PC-9 (cell line): ENCODE measurements around the gene ATXN7L2. TPM values are rescaled to one million over a fixed set of nuclear protein-coding genes. Genes with fewer than 3 reads are reported as not detected.

Experiments used
- BruUV-seq: library from RNA; stranded (reverse); fragments of 400-500 nt; replicated peaks from 2 replicates; lab custom pipeline; 2021; lab: Mats Ljungman, UMichigan
- CTCF ChIA-PET: fragments of 300-600 bp; sonication (Branson Sonifier 250); formaldehyde crosslinking; loops from one replicate; lab custom pipeline; 2022; ENCODE audit warnings: antibody characterized with exemption; lab: Charles Lee
- POLR2A ChIA-PET: fragments of 300-600 bp; sonication (Branson Sonifier 250); formaldehyde crosslinking; loops from one replicate; lab custom pipeline; 2022; ENCODE audit warnings: antibody characterized with exemption; ENCODE audit not compliant: unreplicated experiment; lab: Charles Lee
- DNase-seq, 2 experiments: peaks; one replicate each; pipeline versions ENCODE4 v3.0.0 to v3.0.0-alpha.2; 2015 to 2022; ENCODE audit warnings: mixed read lengths in 1 of 2
- H2AFZ ChIP-seq: fragments of 200-600 bp; sonication (generic); 2 replicates; pipeline ENCODE4 v1.8.1; 2017; ENCODE audit warnings: antibody characterized with exemption
- H3F3A ChIP-seq: fragments of 200-600 bp; sonication (generic); 2 replicates; pipeline ENCODE4 v1.8.1; 2017; ENCODE audit warnings: antibody characterized with exemption, mild to moderate bottlenecking, low read depth; ENCODE audit not compliant: insufficient read depth
- H3K27ac ChIP-seq: fragments of 200-600 bp; sonication (generic); 2 replicates; pipeline ENCODE4 v1.6.1; 2016; ENCODE audit warnings: mixed run types
- H3K27me3 ChIP-seq: fragments of 200-600 bp; sonication (generic); 2 replicates; pipeline ENCODE4 v1.6.1; 2016; ENCODE audit warnings: low read depth, mixed run types; ENCODE audit not compliant: insufficient read depth
- H3K36me3 ChIP-seq: fragments of 200-600 bp; sonication (generic); 2 replicates; pipeline ENCODE4 v1.6.1; 2016; ENCODE audit warnings: low read depth, mixed run types
- H3K4me1 ChIP-seq: fragments of 200-600 bp; sonication (generic); replicated peaks from 2 replicates; pipeline ENCODE4 v1.6.1; 2016; ENCODE audit warnings: mixed run types; ENCODE audit not compliant: insufficient read depth
- H3K4me2 ChIP-seq: fragments of 200-600 bp; sonication (generic); 2 replicates; pipeline ENCODE4 v1.6.1; 2017; ENCODE audit warnings: mixed run types
- H3K4me3 ChIP-seq: fragments of 200-600 bp; sonication (generic); 2 replicates; pipeline ENCODE4 v1.6.1; 2016; ENCODE audit warnings: mixed run types
- H3K79me2 ChIP-seq: fragments of 200-600 bp; sonication (generic); 2 replicates; pipeline ENCODE4 v1.6.1; 2017; ENCODE audit warnings: low read depth, mixed run types
- H3K9me2 ChIP-seq: fragments of 200-600 bp; sonication (generic); 2 replicates; pipeline ENCODE4 v1.8.1; 2017; ENCODE audit warnings: mild to moderate bottlenecking; ENCODE audit not compliant: insufficient read depth
- H3K9me3 ChIP-seq: fragments of 200-600 bp; sonication (generic); 2 replicates; pipeline ENCODE4 v1.8.1; 2016; ENCODE audit warnings: low read depth; ENCODE audit not compliant: insufficient read depth
- H4K20me1 ChIP-seq: fragments of 200-600 bp; sonication (generic); 2 replicates; pipeline ENCODE4 v1.8.1; 2017; ENCODE audit not compliant: insufficient read depth
- EZH2 ChIP-seq: fragments of 200-600 bp; sonication (generic); IDR thresholded peaks from 2 replicates; pipeline ENCODE4 v1.8.0; 2017; ENCODE audit warnings: antibody characterized with exemption, low read depth
- intact Hi-C: fragments of 100-400 bp; cut with micrococcal nuclease; formaldehyde crosslinking; loops from one replicate; pipeline ENCODE4 v1.10.0; 2022; ENCODE audit not compliant: unreplicated experiment
- total RNA-seq: library from RNA; stranded (reverse); gene quantifications from 2 replicates; pipeline ENCODE4 v1.2.3, GENCODE V29; 2021
- TF ChIP-seq, protein P1 (sequence below): fragments of 200-600 bp; sonication (generic); conservative IDR thresholded peaks from 2 replicates; pipeline ENCODE4 v1.6.1; 2017; ENCODE audit warnings: mixed run types, antibody characterized with exemption, mild to moderate bottlenecking, moderate library complexity

Gene ATXN7L2
- total RNA-seq, 1 experiment from 2014 or later = 4.7 TPM

- Histone ChIP-seq H3K79me2 (no peaks in the 10 kb centered on the region), H3K27ac (no peak overlapping the region), H3K4me3 (no peak overlapping the region), H3K4me2 (no peak overlapping the region), H3K9me3 (no peaks in the 10 kb centered on the region), H3F3A (no peaks in the 10 kb centered on the region), H2AFZ (no peak overlapping the region), H3K4me1 (peaks cover 7% of the 10 kb centered on the region), H3K36me3 (no peaks in the 10 kb centered on the region), H4K20me1 (no peaks in the 10 kb centered on the region), H3K9me2 (no peaks in the 10 kb centered on the region), H3K27me3 (peaks cover 86% of the 10 kb centered on the region)
- CTCF ChIA-PET = no interaction called here
- POLR2A ChIA-PET = no interaction called here
- no TSS peak for BruUV-seq
- no peak for TF ChIP-seq EZH2
- TF ChIP-seq, protein P1, sequence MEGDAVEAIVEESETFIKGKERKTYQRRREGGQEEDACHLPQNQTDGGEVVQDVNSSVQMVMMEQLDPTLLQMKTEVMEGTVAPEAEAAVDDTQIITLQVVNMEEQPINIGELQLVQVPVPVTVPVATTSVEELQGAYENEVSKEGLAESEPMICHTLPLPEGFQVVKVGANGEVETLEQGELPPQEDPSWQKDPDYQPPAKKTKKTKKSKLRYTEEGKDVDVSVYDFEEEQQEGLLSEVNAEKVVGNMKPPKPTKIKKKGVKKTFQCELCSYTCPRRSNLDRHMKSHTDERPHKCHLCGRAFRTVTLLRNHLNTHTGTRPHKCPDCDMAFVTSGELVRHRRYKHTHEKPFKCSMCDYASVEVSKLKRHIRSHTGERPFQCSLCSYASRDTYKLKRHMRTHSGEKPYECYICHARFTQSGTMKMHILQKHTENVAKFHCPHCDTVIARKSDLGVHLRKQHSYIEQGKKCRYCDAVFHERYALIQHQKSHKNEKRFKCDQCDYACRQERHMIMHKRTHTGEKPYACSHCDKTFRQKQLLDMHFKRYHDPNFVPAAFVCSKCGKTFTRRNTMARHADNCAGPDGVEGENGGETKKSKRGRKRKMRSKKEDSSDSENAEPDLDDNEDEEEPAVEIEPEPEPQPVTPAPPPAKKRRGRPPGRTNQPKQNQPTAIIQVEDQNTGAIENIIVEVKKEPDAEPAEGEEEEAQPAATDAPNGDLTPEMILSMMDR = no peak
- intact Hi-C loops = no loop called here
- no peak for DNase-seq
These were observed 8.4 kb upstream of the ATXN7L2 start for GRCh38 chr1:109475261-109475660.

GRCh38 chr1:109476825-109477224 lies 6.9 kb upstream of the ATXN7L2 start:
- no peaks in the 10 kb centered on the region for H3F3A ChIP-seq
- no peaks in the 10 kb centered on the region for H3K9me2 ChIP-seq
- peaks cover 86% of the 10 kb centered on the region for H3K27me3 ChIP-seq
- H3K4me3 ChIP-seq = no peak overlapping the region
- no peaks in the 10 kb centered on the region for H3K9me3 ChIP-seq
- no peaks in the 10 kb centered on the region for H4K20me1 ChIP-seq
- H3K36me3 ChIP-seq = no peaks in the 10 kb centered on the region
- H3K4me1 ChIP-seq = peaks cover 7% of the 10 kb centered on the region
- no peak overlapping the region for H3K27ac ChIP-seq
- intact Hi-C loops = no loop called here
- ChIA-PET POLR2A (no interaction called here), CTCF (no interaction called here)
- BruUV-seq = no TSS peak
- TF ChIP-seq, protein P1 = no peak
- no peak for TF ChIP-seq EZH2
- no peak overlapping the region for H3K4me2 ChIP-seq
- H3K79me2 ChIP-seq = no peaks in the 10 kb centered on the region
- no peak for DNase-seq
- no peak overlapping the region for H2AFZ ChIP-seq

GRCh38 chr1:109477821-109478220 lies 5.9 kb upstream of the ATXN7L2 start:
- no peak for DNase-seq
- BruUV-seq = no TSS peak
- Histone ChIP-seq H3K4me3 (no peak overlapping the region), H3K79me2 (no peaks in the 10 kb centered on the region), H2AFZ (no peak overlapping the region), H3K4me1 (peaks cover 7% of the 10 kb centered on the region), H3K27ac (no peak overlapping the region), H3K4me2 (no peak overlapping the region), H3K9me3 (no peaks in the 10 kb centered on the region), H3K27me3 (peaks cover 83% of the 10 kb centered on the region), H3K9me2 (no peaks in the 10 kb centered on the region), H3F3A (no peaks in the 10 kb centered on the region), H4K20me1 (no peaks in the 10 kb centered on the region), H3K36me3 (no peaks in the 10 kb centered on the region)
- TF ChIP-seq, protein P1 = no peak
- no peak for TF ChIP-seq EZH2
- ChIA-PET CTCF (no interaction called here), POLR2A (no interaction called here)
- intact Hi-C loops = no loop called here
